A549 (cell line): Measurements from ENCODE around the gene ACADSB.

ENCODE experiments used
- CTCF ChIP-seq: fragments of >200 bp; sonication (Bioruptor Twin); formaldehyde crosslinking; IDR thresholded peaks from 3 replicates; pipeline ENCODE4 v1.5.1; 2016
- MAZ ChIP-seq: fragments of 150-350 bp; IDR thresholded peaks from 2 replicates; pipeline ENCODE4 v1.6.1; 2014; ENCODE audit warnings: antibody characterized with exemption, low read depth, low read length, borderline replicate concordance
- MYC ChIP-seq: IDR thresholded peaks from 2 replicates; pipeline ENCODE4 v1.6.1; 2012; ENCODE audit warnings: mild to moderate bottlenecking, inconsistent platforms, low read length, improper control_type of control experiment, borderline replicate concordance
- PBX3 ChIP-seq: IDR thresholded peaks from 2 replicates; pipeline ENCODE4 v1.6.1; 2012
- RCOR1 ChIP-seq: fragments of 150-350 bp; IDR thresholded peaks from 2 replicates; pipeline ENCODE4 v1.6.1; 2014; ENCODE audit warnings: antibody characterized with exemption, low read length, low read depth
- SMC3 ChIP-seq: fragments of >200 bp; sonication (Bioruptor Twin); formaldehyde crosslinking; IDR thresholded peaks from 3 replicates; pipeline ENCODE4 v1.6.1; 2018; ENCODE audit warnings: inconsistent platforms
- USF2 ChIP-seq: fragments of 450-650 bp; IDR thresholded peaks from 2 replicates; pipeline ENCODE4 v1.6.1; 2014; ENCODE audit warnings: antibody characterized with exemption

- TF ChIP-seq SMC3 (no peak), CTCF (no peak), RCOR1 (no peak), MYC (no peak), USF2 (no peak), MAZ (no peak), PBX3 (no peak)
Measured at GRCh38 chr10:122968698-122969097, 40.1 kb upstream of the ACADSB start.
